ENCODE data around the gene SEPTIN11.

SEPTIN11 gene

DNA sequence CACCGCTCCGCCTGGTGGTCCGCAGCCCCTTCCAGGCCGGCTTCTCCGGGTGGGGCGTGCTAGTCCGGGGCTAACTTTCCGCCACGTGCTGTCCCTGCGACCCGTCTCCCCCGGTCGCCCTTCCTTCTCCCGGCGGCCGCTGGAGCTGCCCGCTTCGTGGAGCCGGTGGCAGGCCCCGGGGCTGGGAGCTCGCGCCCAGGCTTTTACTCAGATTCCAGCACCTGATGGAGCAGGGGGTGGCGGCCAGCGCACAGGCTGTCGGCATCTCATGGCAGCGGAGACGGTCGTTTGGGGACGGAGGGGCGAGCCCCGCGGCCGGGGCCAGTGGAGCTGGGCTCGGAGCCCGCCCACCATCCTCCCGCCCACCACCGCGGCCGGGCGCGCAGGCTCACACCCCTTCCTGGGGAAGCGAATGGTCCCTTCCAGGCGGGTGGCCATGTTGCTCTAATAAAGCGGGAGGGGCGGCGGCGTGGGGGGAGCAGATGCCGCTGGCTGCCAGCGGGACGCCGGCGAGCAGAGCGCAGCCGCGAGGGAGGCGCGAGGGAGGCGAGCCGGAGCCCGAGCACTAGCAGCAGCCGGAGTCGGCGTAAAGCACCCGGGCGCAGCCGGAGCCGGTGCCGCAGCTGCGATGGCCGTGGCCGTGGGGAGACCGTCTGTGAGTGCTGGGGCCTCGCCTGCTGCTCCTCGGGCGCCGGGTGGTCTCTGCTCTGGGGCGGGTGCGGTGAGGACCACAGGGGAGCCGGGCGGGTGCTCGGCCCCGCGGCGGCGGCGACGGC, at the start of gene SEPTIN11:
Gene SEPTIN11 (plus strand): TSS at position 477 of the 776 bp plus-strand sequence. CDS start 152 bp downstream, at position 629.
- peak; percentile 97 for DNase-seq (ENCODE audit: low spot score)
- in situ Hi-C loops (cut with MboI; ENCODE audit: low pct_unique_long_range_greater_than_20kb, low sequenced_read_pairs, unreplicated experiment): no loop called here
- TF ChIP-seq, protein P1, sequence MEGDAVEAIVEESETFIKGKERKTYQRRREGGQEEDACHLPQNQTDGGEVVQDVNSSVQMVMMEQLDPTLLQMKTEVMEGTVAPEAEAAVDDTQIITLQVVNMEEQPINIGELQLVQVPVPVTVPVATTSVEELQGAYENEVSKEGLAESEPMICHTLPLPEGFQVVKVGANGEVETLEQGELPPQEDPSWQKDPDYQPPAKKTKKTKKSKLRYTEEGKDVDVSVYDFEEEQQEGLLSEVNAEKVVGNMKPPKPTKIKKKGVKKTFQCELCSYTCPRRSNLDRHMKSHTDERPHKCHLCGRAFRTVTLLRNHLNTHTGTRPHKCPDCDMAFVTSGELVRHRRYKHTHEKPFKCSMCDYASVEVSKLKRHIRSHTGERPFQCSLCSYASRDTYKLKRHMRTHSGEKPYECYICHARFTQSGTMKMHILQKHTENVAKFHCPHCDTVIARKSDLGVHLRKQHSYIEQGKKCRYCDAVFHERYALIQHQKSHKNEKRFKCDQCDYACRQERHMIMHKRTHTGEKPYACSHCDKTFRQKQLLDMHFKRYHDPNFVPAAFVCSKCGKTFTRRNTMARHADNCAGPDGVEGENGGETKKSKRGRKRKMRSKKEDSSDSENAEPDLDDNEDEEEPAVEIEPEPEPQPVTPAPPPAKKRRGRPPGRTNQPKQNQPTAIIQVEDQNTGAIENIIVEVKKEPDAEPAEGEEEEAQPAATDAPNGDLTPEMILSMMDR (IDR thresholded peaks at IDR 0.05; ENCODE audit: extremely low read depth, insufficient read depth, missing control alignments): no peak

DNA sequence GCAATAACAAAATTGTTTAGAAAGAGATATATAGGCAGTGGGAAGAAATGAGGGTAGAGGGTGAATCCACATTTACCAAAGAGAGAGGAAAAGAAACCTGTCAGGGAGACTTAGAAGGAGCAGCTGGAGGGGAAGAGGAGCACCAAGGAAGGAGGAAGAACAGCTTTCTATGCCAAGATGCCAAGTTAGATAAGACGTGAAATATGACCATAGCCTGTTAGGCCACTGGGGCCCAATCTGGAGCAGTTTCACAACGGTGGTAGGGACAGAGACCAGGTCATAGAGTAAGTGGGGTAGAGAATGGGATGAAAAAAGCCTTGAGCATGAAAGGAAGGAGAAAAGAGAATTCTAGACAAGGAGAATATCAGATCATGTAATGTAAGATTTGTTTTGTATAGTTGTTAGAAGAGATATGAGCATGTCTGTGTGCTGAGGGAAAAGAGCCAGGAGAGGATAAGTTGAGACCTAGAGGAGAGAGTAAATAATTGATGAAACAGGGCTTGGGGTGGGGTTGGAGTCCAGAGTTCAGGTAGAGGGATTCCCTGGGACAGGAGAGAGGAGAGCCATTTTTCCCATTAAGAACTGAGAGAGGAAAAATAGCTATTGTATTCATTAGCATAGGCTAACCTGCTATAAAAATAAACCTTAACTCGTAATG, 47.2 kb upstream of the SEPTIN11 start:
- TF ChIP-seq, protein P1 (IDR thresholded peaks at IDR 0.05; ENCODE audit: extremely low read depth, insufficient read depth, missing control alignments): no peak
- in situ Hi-C loops (cut with MboI; ENCODE audit: low pct_unique_long_range_greater_than_20kb, low sequenced_read_pairs, unreplicated experiment): no loop called here
- DNase-seq (ENCODE audit: low spot score): no peak

DNA sequence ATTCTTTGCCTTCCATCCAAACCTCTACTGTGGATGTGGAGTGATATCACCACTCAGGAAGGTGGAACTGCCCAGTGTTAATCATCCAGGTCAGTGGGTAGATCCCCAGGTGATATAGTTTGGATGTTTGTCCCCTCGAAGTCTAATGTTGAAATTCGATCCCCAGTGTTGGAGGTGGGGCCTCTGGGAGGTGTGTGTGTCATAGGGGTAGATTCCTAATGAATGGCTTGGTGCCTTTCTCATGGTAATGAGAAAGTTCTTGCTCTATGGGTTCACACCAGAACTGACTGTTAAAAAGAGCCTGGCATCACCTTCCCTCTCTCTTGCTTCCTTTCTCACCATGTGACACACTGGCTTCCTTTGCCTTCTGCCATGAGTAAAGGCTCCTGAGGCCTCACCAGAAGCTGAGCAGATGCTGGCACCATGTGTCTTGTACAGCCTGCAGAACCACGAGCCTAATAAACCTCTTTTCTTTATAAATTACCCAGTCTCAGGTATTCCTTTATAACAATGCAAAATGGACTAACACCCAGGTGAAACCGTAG, 44.8 kb upstream of the SEPTIN11 start:
- TF ChIP-seq, protein P1 (IDR thresholded peaks at IDR 0.05; ENCODE audit: extremely low read depth, insufficient read depth, missing control alignments): no peak
- DNase-seq (ENCODE audit: low spot score): no peak
- in situ Hi-C loops (cut with MboI; ENCODE audit: low pct_unique_long_range_greater_than_20kb, low sequenced_read_pairs, unreplicated experiment): no loop called here

DNA sequence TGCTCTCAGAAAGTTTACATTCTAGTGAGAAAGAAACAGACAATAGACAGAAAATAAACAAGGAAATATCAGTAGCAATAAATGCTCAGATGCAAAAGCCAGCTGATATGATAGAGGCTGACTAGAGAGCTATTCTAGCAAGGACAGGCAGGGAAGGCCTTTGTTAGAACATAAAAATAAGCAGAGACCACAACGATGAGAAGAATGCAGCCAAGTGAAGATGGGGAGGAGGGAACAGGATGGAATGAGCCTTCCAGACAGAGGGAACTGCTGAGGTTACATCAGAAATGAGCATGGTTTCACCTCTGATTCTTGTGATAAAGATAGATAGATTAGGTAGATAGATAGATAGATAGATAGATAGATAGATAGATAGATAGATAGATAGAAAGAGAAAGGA, 44.0 kb upstream of the SEPTIN11 start:
- TF ChIP-seq, protein P1 (IDR thresholded peaks at IDR 0.05; ENCODE audit: extremely low read depth, insufficient read depth, missing control alignments): no peak
- DNase-seq (ENCODE audit: low spot score): no peak
- in situ Hi-C loops (cut with MboI; ENCODE audit: low pct_unique_long_range_greater_than_20kb, low sequenced_read_pairs, unreplicated experiment): no loop called here

DNA sequence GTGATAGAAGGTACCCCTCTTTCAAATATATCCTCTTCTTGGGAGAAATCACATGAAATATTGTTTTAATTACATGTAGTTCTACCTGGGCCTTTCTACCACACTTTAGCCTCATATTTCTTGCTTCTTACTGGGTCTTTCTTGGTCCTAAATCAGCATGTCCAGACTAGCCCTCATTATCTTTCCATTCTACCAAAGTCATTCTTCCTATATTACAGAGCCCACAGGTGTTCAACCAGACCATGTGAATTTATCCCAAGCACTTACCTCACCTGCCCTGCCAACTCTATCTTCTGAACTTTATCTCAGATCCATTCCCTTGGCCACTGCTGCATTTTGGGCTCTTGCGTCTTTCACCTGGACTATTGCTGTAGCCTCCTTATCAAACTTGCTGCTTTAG, 39.8 kb upstream of the SEPTIN11 start:
- TF ChIP-seq, protein P1 (IDR thresholded peaks at IDR 0.05; ENCODE audit: extremely low read depth, insufficient read depth, missing control alignments): no peak
- in situ Hi-C loops (cut with MboI; ENCODE audit: low pct_unique_long_range_greater_than_20kb, low sequenced_read_pairs, unreplicated experiment): no loop called here
- DNase-seq (ENCODE audit: low spot score): no peak

DNA sequence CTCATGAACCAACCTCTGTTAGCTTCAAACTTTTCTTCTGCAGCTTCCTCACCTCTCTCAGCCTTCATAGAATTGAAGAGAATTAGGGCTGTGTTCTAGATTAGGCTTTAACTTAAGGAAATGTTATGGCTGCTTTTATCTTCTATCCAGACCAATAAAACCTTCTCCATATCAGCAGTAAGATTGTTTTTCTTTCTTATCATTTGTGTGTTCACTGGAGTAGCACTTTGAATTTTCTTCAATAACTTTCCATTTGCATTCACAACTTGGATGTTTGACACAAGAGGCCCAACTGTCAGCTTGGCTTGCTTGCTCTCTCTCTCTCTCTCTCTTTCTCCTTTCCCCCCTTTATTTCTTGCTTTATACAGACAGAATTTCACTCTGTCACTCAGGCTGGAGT, 28.8 kb upstream of the SEPTIN11 start:
- TF ChIP-seq, protein P1 (IDR thresholded peaks at IDR 0.05; ENCODE audit: extremely low read depth, insufficient read depth, missing control alignments): no peak

More for the DNA sequence above, 28.8 kb upstream of the SEPTIN11 start:
- no peak for DNase-seq (ENCODE audit: low spot score)
- in situ Hi-C loops (cut with MboI; ENCODE audit: low pct_unique_long_range_greater_than_20kb, low sequenced_read_pairs, unreplicated experiment): no loop called here
